ENCODE results near the gene TDRD9. TPM values are rescaled to one million over a fixed set of nuclear protein-coding genes. Genes with fewer than 3 reads are reported as not detected.

TDRD9 gene
- total RNA-seq, 1 donor from 2014 or later = not detected

GRCh38 chr14:104047761-104048160, 119.5 kb downstream of the TDRD9 start:
- TF ChIP-seq CTCF (IDR thresholded peaks at IDR 0.05; ENCODE audit: unreplicated experiment) = no peak
- Mint-ChIP-seq H3K4me1 (ENCODE audit: low read depth) (no peaks in the 10 kb centered on the region), H3K27me3 (peaks cover 5% of the 10 kb centered on the region), H3K27ac (no peak overlapping the region), H3K9me3 (ENCODE audit: low read depth) (no peaks in the 10 kb centered on the region), H3K36me3 (ENCODE audit: insufficient read depth) (no peaks in the 10 kb centered on the region), H3K4me3 (ENCODE audit: low read depth) (no peak overlapping the region)
- no peak for DNase-seq (ENCODE audit: low spot score, unreplicated experiment)

GRCh38 chr14:104048758-104049507, 120.7 kb downstream of the TDRD9 start:
- Mint-ChIP-seq H3K36me3 (ENCODE audit: insufficient read depth) (no peaks in the 10 kb centered on the region), H3K4me1 (ENCODE audit: low read depth) (no peaks in the 10 kb centered on the region), H3K27ac (no peak overlapping the region), H3K27me3 (peaks cover 5% of the 10 kb centered on the region), H3K4me3 (ENCODE audit: low read depth) (no peak overlapping the region), H3K9me3 (ENCODE audit: low read depth) (no peaks in the 10 kb centered on the region)
- DNase-seq (ENCODE audit: low spot score, unreplicated experiment) = no peak
- no peak for TF ChIP-seq CTCF (IDR thresholded peaks at IDR 0.05; ENCODE audit: unreplicated experiment)

- Mint-ChIP-seq H3K27me3 (peaks cover 12% of the 10 kb centered on the region), H3K9me3 (ENCODE audit: low read depth) (no peaks in the 10 kb centered on the region), H3K36me3 (ENCODE audit: insufficient read depth) (no peaks in the 10 kb centered on the region), H3K4me1 (ENCODE audit: low read depth) (no peaks in the 10 kb centered on the region), H3K4me3 (ENCODE audit: low read depth) (no peak overlapping the region), H3K27ac (peak overlapping the region; percentile 37)
- TF ChIP-seq CTCF (IDR thresholded peaks at IDR 0.05; ENCODE audit: unreplicated experiment) = no peak
- no peak for DNase-seq (ENCODE audit: low spot score, unreplicated experiment)
These were observed 121.5 kb downstream of the TDRD9 start for GRCh38 chr14:104049576-104050240.

GRCh38 chr14:104051092-104051813, 123.0 kb downstream of the TDRD9 start:
- TF ChIP-seq CTCF (IDR thresholded peaks at IDR 0.05; ENCODE audit: unreplicated experiment) = no peak
- peaks cover 19% of the 10 kb centered on the region for H3K27me3 Mint-ChIP-seq
- no peak overlapping the region for H3K27ac Mint-ChIP-seq
- H3K9me3 Mint-ChIP-seq (ENCODE audit: low read depth) = no peaks in the 10 kb centered on the region
- H3K4me3 Mint-ChIP-seq (ENCODE audit: low read depth) = no peak overlapping the region
- no peaks in the 10 kb centered on the region for H3K36me3 Mint-ChIP-seq (ENCODE audit: insufficient read depth)
- no peaks in the 10 kb centered on the region for H3K4me1 Mint-ChIP-seq (ENCODE audit: low read depth)
- DNase-seq (ENCODE audit: low spot score, unreplicated experiment) = no peak

- no peak overlapping the region for H3K4me3 Mint-ChIP-seq (ENCODE audit: low read depth)
- no peak for DNase-seq (ENCODE audit: low spot score, unreplicated experiment)
- no peaks in the 10 kb centered on the region for H3K9me3 Mint-ChIP-seq (ENCODE audit: low read depth)
- H3K27me3 Mint-ChIP-seq = peaks cover 38% of the 10 kb centered on the region
- no peaks in the 10 kb centered on the region for H3K4me1 Mint-ChIP-seq (ENCODE audit: low read depth)
- no peaks in the 10 kb centered on the region for H3K36me3 Mint-ChIP-seq (ENCODE audit: insufficient read depth)
- no peak for TF ChIP-seq CTCF (IDR thresholded peaks at IDR 0.05; ENCODE audit: unreplicated experiment)
- H3K27ac Mint-ChIP-seq = no peak overlapping the region
These were observed 126.1 kb downstream of the TDRD9 start for GRCh38 chr14:104054222-104054905.
